HepG2 (cell line): ENCODE data around the gene CDH12. TPM values are rescaled to one million over a fixed set of nuclear protein-coding genes. Genes with fewer than 3 reads are reported as not detected.

ENCODE experiments used
- ATAC-seq: fragments of 200-7000 bp; cut with Tn5 transposase; 3 replicates; pipeline ENCODE4 v1.9.1; 2020; ENCODE audit warnings: mild to moderate bottlenecking, moderate library complexity
- BruUV-seq: library from RNA; stranded (reverse); fragments of 400-500 nt; replicated peaks from 2 replicates; lab custom pipeline; 2021; lab: Mats Ljungman, UMichigan
- CTCF ChIA-PET: fragments of 300-600 bp; formaldehyde crosslinking; extraction: SDS; loops from one replicate; lab custom pipeline; 2021; ENCODE audit warnings: low total read pairs, inconsistent platforms, low intra/inter-chr PET ratio; lab: Yijun Ruan, JAX
- POLR2A ChIA-PET: fragments of 350-600 bp; sonication (Branson Sonifier 250); formaldehyde crosslinking; loops from one replicate; lab custom pipeline; 2020; ENCODE audit warnings: antibody characterized with exemption, inconsistent platforms; lab: Yijun Ruan, JAX
- DNase-seq: peaks from one replicate; pipeline ENCODE4 v3.0.0-alpha.2; 2015; ENCODE audit warnings: low spot score
- FAIRE-seq: peaks from 3 replicates; lab custom pipeline; 2011; peaks lifted over from hg19 to GRCh38; lab: Jason Lieb, UNC
- H2AFZ ChIP-seq: one replicate; pipeline ENCODE4 v1.6.1; 2011; ENCODE audit warnings: low read length, inconsistent platforms
- H3K27ac ChIP-seq: fragments of 300-600 bp; 3 replicates; pipeline ENCODE4 v1.8.0; 2011; ENCODE audit warnings: mixed run types, mild to moderate bottlenecking, mixed read lengths, low read length, inconsistent platforms; ENCODE audit not compliant: insufficient read depth; ENCODE audit errors: extremely low read length
- H3K27me3 ChIP-seq, 2 experiments: fragments of 200-600 bp in 1 of 2; 2 replicates in 1 of 2; 3 replicates in 1 of 2; pipeline versions ENCODE4 v1.6.0 to v1.8.0; 2011; ENCODE audit warnings: low read length in 2 of 2, mild to moderate bottlenecking in 2 of 2, moderate library complexity in 2 of 2, inconsistent platforms in 1 of 2; ENCODE audit not compliant: insufficient read depth in 2 of 2, control insufficient read depth in 1 of 2
- H3K36me3 ChIP-seq, 2 experiments: fragments of 200-600 bp in 1 of 2; replicated peaks in 1 of 2; 2 replicates in 1 of 2; 3 replicates in 1 of 2; pipeline versions ENCODE4 v1.5.1 to v1.8.0; 2011; ENCODE audit warnings: low read length in 2 of 2, inconsistent platforms in 1 of 2; ENCODE audit not compliant: insufficient read depth in 2 of 2, control insufficient read depth in 1 of 2
- H3K4me1 ChIP-seq: 2 replicates; pipeline ENCODE4 v1.5.1; 2012; ENCODE audit warnings: low read length, inconsistent platforms; ENCODE audit not compliant: insufficient read depth
- H3K4me2 ChIP-seq: 2 replicates; pipeline ENCODE4 v1.6.0; 2011; ENCODE audit warnings: low read depth, low read length, inconsistent platforms
- H3K4me3 ChIP-seq, 3 experiments: fragments of 200-600 bp in 1 of 3; sonication (generic), shearing (Covaris generic) in 1 of 3; replicated peaks in 1 of 3; 2 replicates each; pipeline ENCODE4 v1.5.1; 2011 to 2016; ENCODE audit warnings: low read length in 3 of 3, inconsistent platforms in 2 of 3, low read depth in 2 of 3, mild to moderate bottlenecking in 2 of 3, control low read depth in 1 of 3, mixed read lengths in 1 of 3; ENCODE audit not compliant: insufficient read depth in 1 of 3
- H3K79me2 ChIP-seq: one replicate; pipeline ENCODE4 v1.6.1; 2011; ENCODE audit warnings: low read length, inconsistent platforms; ENCODE audit not compliant: insufficient read depth
- H3K9ac ChIP-seq: 2 replicates; pipeline ENCODE4 v1.6.0; 2011; ENCODE audit warnings: mild to moderate bottlenecking, low read depth, low read length, inconsistent platforms; ENCODE audit not compliant: insufficient read depth
- H3K9me3 ChIP-seq: 2 replicates; pipeline ENCODE4 v1.5.1; 2012; ENCODE audit warnings: mild to moderate bottlenecking, low read length
- H4K20me1 ChIP-seq: 2 replicates; pipeline ENCODE4 v1.6.0; 2011; ENCODE audit warnings: inconsistent platforms, mild to moderate bottlenecking, low read length, moderate library complexity; ENCODE audit not compliant: insufficient read depth
- ADNP ChIP-seq: sonication (generic); formaldehyde crosslinking; IDR thresholded peaks from 2 replicates; pipeline ENCODE4 v1.4.0; 2020; ENCODE audit warnings: missing genetic modification reagents
- ATM ChIP-seq: fragments of 450-650 bp; IDR thresholded peaks from 2 replicates; pipeline ENCODE4 v1.7.1; 2017; ENCODE audit warnings: mild to moderate bottlenecking, borderline replicate concordance
- CBX2 ChIP-seq, 2 experiments: fragments of 200-600 bp in 1 of 2; sonication (generic); formaldehyde crosslinking in 1 of 2; IDR thresholded peaks; 2 replicates each; pipeline versions ENCODE4 v1.7.0 to v1.8.1; 2018 to 2022; ENCODE audit warnings: low read depth in 2 of 2, low read length in 1 of 2, mild to moderate bottlenecking in 1 of 2, missing genetic modification reagents in 1 of 2
- FOXO1 ChIP-seq: sonication (generic); formaldehyde crosslinking; IDR thresholded peaks from 2 replicates; pipeline ENCODE4 v1.4.0; 2020; ENCODE audit warnings: missing genetic modification reagents
- ISL2 ChIP-seq: sonication (generic); formaldehyde crosslinking; IDR thresholded peaks from 2 replicates; pipeline ENCODE4 v1.5.0; 2020; ENCODE audit warnings: missing genetic modification reagents
- JUNB ChIP-seq: sonication (generic); formaldehyde crosslinking; IDR thresholded peaks from 2 replicates; pipeline ENCODE4 v1.8.0; 2022; ENCODE audit warnings: missing genetic modification reagents, mild to moderate bottlenecking, borderline replicate concordance
- MAFG ChIP-seq: sonication (generic); formaldehyde crosslinking; IDR thresholded peaks from 2 replicates; pipeline ENCODE4 v1.5.1; 2020; ENCODE audit warnings: mild to moderate bottlenecking, missing genetic modification reagents
- NR2F1 ChIP-seq, 2 experiments: fragments of 450-650 bp in 1 of 2; formaldehyde crosslinking in 1 of 2; IDR thresholded peaks; 2 replicates each; pipeline versions ENCODE4 v1.5.0 to v1.6.1; 2016 to 2020; ENCODE audit warnings: mild to moderate bottlenecking in 1 of 2, missing compliant biosample characterization in 1 of 2, missing genetic modification reagents in 1 of 2, moderate library complexity in 1 of 2
- U2AF1 ChIP-seq: fragments of 200-400 bp; formaldehyde crosslinking; optimal IDR thresholded peaks from 2 replicates; pipeline ENCODE3; 2017; ENCODE audit warnings: mild to moderate bottlenecking, low read depth, low read length
- YEATS4 ChIP-seq: sonication (generic); formaldehyde crosslinking; IDR thresholded peaks from 2 replicates; pipeline ENCODE4 v1.4.0; 2020; ENCODE audit warnings: missing genetic modification reagents, borderline replicate concordance
- ZNF772 ChIP-seq: sonication (generic); formaldehyde crosslinking; IDR thresholded peaks from 2 replicates; pipeline ENCODE4 v1.5.0; 2020; ENCODE audit warnings: mild to moderate bottlenecking, missing genetic modification reagents
- ZNF775 ChIP-seq: sonication (generic); formaldehyde crosslinking; IDR thresholded peaks from 2 replicates; pipeline ENCODE4 v1.4.0; 2020; ENCODE audit warnings: missing genetic modification reagents, mild to moderate bottlenecking, moderate library complexity, borderline replicate concordance
- ZNF816 ChIP-seq: sonication (generic); formaldehyde crosslinking; IDR thresholded peaks from 2 replicates; pipeline ENCODE4 v1.8.0; 2022; ENCODE audit warnings: missing genetic modification reagents, mild to moderate bottlenecking, borderline replicate concordance
- ZNF839 ChIP-seq: sonication (generic); formaldehyde crosslinking; IDR thresholded peaks from 2 replicates; pipeline ENCODE4 v1.4.0; 2020; ENCODE audit warnings: missing genetic modification reagents, mild to moderate bottlenecking, borderline replicate concordance
- ZSCAN30 ChIP-seq: sonication (generic); formaldehyde crosslinking; IDR thresholded peaks from 2 replicates; pipeline ENCODE4 v1.5.0; 2020; ENCODE audit warnings: mild to moderate bottlenecking, missing genetic modification reagents
- WGBS: methylation state at CpG from one replicate; pipeline ENCODE4 v1.1.6; 2017; ENCODE audit warnings: low lambda C conversion rate; 5-methylcytosine and 5-hydroxymethylcytosine counted together
- in situ Hi-C: cut with HindIII; loops from 2 replicates; pipeline ENCODE4 v1.10.0; 2017; ENCODE audit warnings: low pct_unique_long_range_greater_than_20kb; ENCODE audit not compliant: extremely low pct_ligation_motif_present
- intact Hi-C: fragments of 100-400 bp; cut with micrococcal nuclease; formaldehyde crosslinking; loops from one replicate; pipeline ENCODE4 v1.10.0; 2022; ENCODE audit not compliant: unreplicated experiment
- polyA plus RNA-seq, 8 experiments: library from polyadenylated mRNA; depleted of rRNA in 3 of 8; stranded (reverse) in 7 of 8; unstranded in 1 of 8; fragments of >200 nt; fragmentation: Illumina TruSeq in 4 of 8; extraction: Trizol in 4 of 8; gene quantifications; 2 replicates each; pipeline versions ENCODE4 v1.2.1 to v1.2.3, GENCODE V29; 2011 to 2016; ENCODE audit warnings: low read depth in 4 of 8, missing spikeins in 1 of 8, mixed read lengths in 1 of 8; ENCODE audit not compliant: insufficient read depth in 1 of 8
- total RNA-seq, 5 experiments: library from RNA; depleted of rRNA; stranded (reverse); fragments of >200 nt; fragmentation: Illumina TruSeq; extraction: Trizol; gene quantifications; 2 replicates each; pipeline ENCODE4 v1.2.3, GENCODE V29; 2016; ENCODE audit warnings: low read depth in 1 of 5

Gene CDH12
- total and polyA plus RNA-seq, 2 of the 13 experiments (the other 11 are each of a cell fraction or from before 2014, with no cell fraction given): not detected

- FAIRE-seq (no peak), DNase-seq (no peak), ATAC-seq (no peak)
- intact Hi-C loops: no loop called here
- Histone ChIP-seq H3K4me3 (no peak overlapping the region), H2AFZ (no peak overlapping the region), H3K4me1 (no peaks in the 10 kb centered on the region), H3K9me3 (no peaks in the 10 kb centered on the region), H3K4me2 (no peak overlapping the region), H3K27ac (no peak overlapping the region), H3K9ac (no peak overlapping the region), H4K20me1 (no peaks in the 10 kb centered on the region), H3K79me2 (no peaks in the 10 kb centered on the region), H3K36me3 (no peaks in the 10 kb centered on the region), H3K27me3 (no peaks in the 10 kb centered on the region)
- in situ Hi-C loops: no loop called here
- ChIA-PET POLR2A (no interaction called here), CTCF (no interaction called here)
- TF ChIP-seq YEATS4 (CRISPR knock-in tag) (no peak), ZNF775 (CRISPR knock-in tag) (no peak), U2AF1 (no peak), ISL2 (CRISPR knock-in tag) (no peak), FOXO1 (no peak), NR2F1 (CRISPR knock-in tag; IDR thresholded peaks at IDR 0.05) (no peak), MAFG (CRISPR knock-in tag) (no peak), ADNP (no peak), ZNF816 (CRISPR knock-in tag) (no peak)
- no TSS peak for BruUV-seq
- 3% methylated on average over 1 of the region's 1 CpG for WGBS
These were observed 17.5 kb downstream of the CDH12 start for GRCh38 chr5:22835686-22836085.

GRCh38 chr5:22793463-22793862, 59.7 kb downstream of the CDH12 start:
- TF ChIP-seq ZNF772 (CRISPR knock-in tag) (no peak), CBX2 (IDR thresholded peaks at IDR 0.05; ENCODE audit: low read depth, low read length) (no peak), CBX2 (CRISPR knock-in tag; IDR thresholded peaks at IDR 0.05; ENCODE audit: low read depth) (no peak), ATM (no peak), ZNF839 (no peak), ZSCAN30 (CRISPR knock-in tag) (no peak), JUNB (CRISPR knock-in tag) (no peak)
- H2AFZ ChIP-seq: no peak overlapping the region
- ATAC-seq (no peak), DNase-seq (no peak), FAIRE-seq (no peak)
- in situ Hi-C loops: no loop called here
- no peak overlapping the region for H3K4me3 ChIP-seq
- H3K36me3 ChIP-seq: no peaks in the 10 kb centered on the region
- no peak overlapping the region for H3K4me2 ChIP-seq
- no peaks in the 10 kb centered on the region for H3K27me3 ChIP-seq
- POLR2A ChIA-PET: no interaction called here
- no peak overlapping the region for H3K27ac ChIP-seq
- peaks cover 7% of the 10 kb centered on the region; the same call in 1 of the 2 replicates for H3K9me3 ChIP-seq
- no peaks in the 10 kb centered on the region for H3K4me1 ChIP-seq
- no peaks in the 10 kb centered on the region for H4K20me1 ChIP-seq
- H3K9ac ChIP-seq: no peak overlapping the region
- 0% methylated on average over 2 of the region's 2 CpGs for WGBS
- no peaks in the 10 kb centered on the region for H3K79me2 ChIP-seq
- intact Hi-C loops: no loop called here
- no TSS peak for BruUV-seq
- CTCF ChIA-PET: no interaction called here
